IMR-90 (cell line): ENCODE measurements around the gene NAA35. TPM values are rescaled to one million over a fixed set of nuclear protein-coding genes. Genes with fewer than 3 reads are reported as not detected.

Experiments used
- ATAC-seq: fragments of 200-7000 bp; cut with Tn5 transposase; 2 replicates; pipeline ENCODE4 v1.9.1; 2020; ENCODE audit warnings: low read depth, mild to moderate bottlenecking, moderate library complexity
- BruUV-seq: library from RNA; stranded (reverse); fragments of 400-500 nt; replicated peaks from 2 replicates; lab custom pipeline; 2021; lab: Mats Ljungman, UMichigan
- CTCF ChIA-PET: fragments of 300-600 bp; formaldehyde crosslinking; extraction: SDS; loops from one replicate; lab custom pipeline; 2021; ENCODE audit warnings: antibody characterized with exemption; lab: Yijun Ruan, JAX
- POLR2A ChIA-PET: fragments of 300-600 bp; sonication (Branson Sonifier 250); formaldehyde crosslinking; loops from one replicate; lab custom pipeline; 2022; ENCODE audit warnings: antibody characterized with exemption; ENCODE audit not compliant: unreplicated experiment; lab: Charles Lee
- DNase-seq: peaks from one replicate; pipeline ENCODE4 v3.0.0; 2013
- H2AFZ ChIP-seq: replicated peaks from 2 replicates; pipeline ENCODE3; 2013; ENCODE audit warnings: low read length, mild to moderate bottlenecking; ENCODE audit not compliant: poor library complexity
- H2AK5ac ChIP-seq: 2 replicates; pipeline ENCODE4 v1.6.1; 2013; ENCODE audit warnings: low read depth, low read length, inconsistent platforms
- H2AK9ac ChIP-seq: replicated peaks from 2 replicates; pipeline ENCODE3; 2013; ENCODE audit warnings: mild to moderate bottlenecking, low read depth, low read length, moderate library complexity; ENCODE audit not compliant: poor library complexity
- H2BK120ac ChIP-seq: 2 replicates; pipeline ENCODE4 v1.6.1; 2013; ENCODE audit warnings: low read depth, low read length, inconsistent platforms
- H2BK15ac ChIP-seq: 3 replicates; pipeline ENCODE4 v1.6.1; 2013; ENCODE audit warnings: low read depth, low read length, inconsistent platforms
- H2BK20ac ChIP-seq: 2 replicates; pipeline ENCODE4 v1.6.1; 2013; ENCODE audit warnings: low read depth, mild to moderate bottlenecking, inconsistent platforms, low read length, moderate library complexity
- H2BK5ac ChIP-seq: 2 replicates; pipeline ENCODE4 v1.6.1; 2013; ENCODE audit warnings: mild to moderate bottlenecking, low read depth, low read length, inconsistent platforms; ENCODE audit not compliant: poor library complexity, severe bottlenecking
- H3K14ac ChIP-seq: replicated peaks from 2 replicates; pipeline ENCODE4 v1.6.1; 2013; ENCODE audit warnings: low read depth, low read length, inconsistent platforms
- H3K18ac ChIP-seq: 2 replicates; pipeline ENCODE4 v1.6.1; 2013; ENCODE audit warnings: low read depth, low read length, control low read depth
- H3K23ac ChIP-seq: 2 replicates; pipeline ENCODE4 v1.6.1; 2013; ENCODE audit warnings: low read depth, low read length, inconsistent platforms
- H3K27ac ChIP-seq: 2 replicates; pipeline ENCODE4 v1.5.1; 2013; ENCODE audit warnings: mild to moderate bottlenecking, control low read depth, low read length; ENCODE audit not compliant: insufficient read depth
- H3K27me3 ChIP-seq: 2 replicates; pipeline ENCODE4 v1.6.1; 2013; ENCODE audit warnings: low read length; ENCODE audit not compliant: control insufficient read depth, insufficient read depth
- H3K36me3 ChIP-seq: 2 replicates; pipeline ENCODE4 v1.6.1; 2013; ENCODE audit warnings: low read length, mixed read lengths; ENCODE audit not compliant: control insufficient read depth, insufficient read depth
- H3K4ac ChIP-seq: 2 replicates; pipeline ENCODE4 v1.6.1; 2013; ENCODE audit warnings: low read depth, low read length, inconsistent platforms
- H3K4me1 ChIP-seq: 2 replicates; pipeline ENCODE4 v1.6.1; 2013; ENCODE audit warnings: low read length, mixed read lengths; ENCODE audit not compliant: control insufficient read depth, insufficient read depth
- H3K4me2 ChIP-seq: 2 replicates; pipeline ENCODE4 v1.6.1; 2013; ENCODE audit warnings: low read depth, mild to moderate bottlenecking, control low read depth, low read length, moderate library complexity
- H3K4me3 ChIP-seq: 2 replicates; pipeline ENCODE4 v1.5.1; 2013; ENCODE audit warnings: low read depth, mild to moderate bottlenecking, control low read depth, low read length, moderate library complexity; ENCODE audit not compliant: insufficient read depth
- H3K56ac ChIP-seq: 2 replicates; pipeline ENCODE4 v1.6.1; 2013; ENCODE audit warnings: low read length, inconsistent platforms; ENCODE audit not compliant: insufficient read depth; ENCODE audit errors: extremely low read depth
- H3K79me1 ChIP-seq, 2 experiments: 2 replicates each; pipeline ENCODE4 v1.6.1; 2013; ENCODE audit warnings: low read length in 2 of 2, inconsistent platforms in 1 of 2, low read depth in 1 of 2
- H3K9ac ChIP-seq: 2 replicates; pipeline ENCODE4 v1.6.1; 2013; ENCODE audit warnings: low read depth, low read length, control low read depth
- H3K9me1 ChIP-seq: 2 replicates; pipeline ENCODE4 v1.6.1; 2013; ENCODE audit warnings: low read length, inconsistent platforms; ENCODE audit not compliant: insufficient read depth
- H3K9me3 ChIP-seq: 2 replicates; pipeline ENCODE4 v1.6.1; 2013; ENCODE audit warnings: low read length; ENCODE audit not compliant: control insufficient read depth, insufficient read depth
- H4K20me1 ChIP-seq: 2 replicates; pipeline ENCODE4 v1.6.1; 2013; ENCODE audit warnings: low read length, inconsistent platforms; ENCODE audit not compliant: insufficient read depth
- H4K5ac ChIP-seq: 2 replicates; pipeline ENCODE4 v1.6.1; 2013; ENCODE audit warnings: mild to moderate bottlenecking, low read depth, low read length, control low read depth
- H4K8ac ChIP-seq, 2 experiments: 2 replicates each; pipeline ENCODE4 v1.6.1; 2013; ENCODE audit warnings: low read depth in 2 of 2, low read length in 2 of 2, control low read depth in 1 of 2, inconsistent platforms in 1 of 2
- H4K91ac ChIP-seq: 2 replicates; pipeline ENCODE4 v1.6.1; 2013; ENCODE audit warnings: low read depth, low read length, inconsistent platforms; ENCODE audit not compliant: insufficient read depth
- BHLHE40 ChIP-seq: fragments of 150-350 bp; IDR thresholded peaks from 2 replicates; pipeline ENCODE4 v1.6.1; 2016; ENCODE audit warnings: mild to moderate bottlenecking, low read depth, low read length
- CEBPB ChIP-seq: IDR thresholded peaks from 2 replicates; pipeline ENCODE4 v1.6.1; 2012; ENCODE audit warnings: low read depth, low read length, improper control_type of control experiment
- WGBS, 2 experiments: methylation state at CpG; one replicate each; pipeline versions ENCODE4 v1.1.5 to v1.1.7; 2013; ENCODE audit warnings: missing lambda C conversion rate in 2 of 2; ENCODE audit not compliant: insufficient read length in 1 of 2; ENCODE audit errors: extremely low coverage in 2 of 2; 5-methylcytosine and 5-hydroxymethylcytosine counted together
- dilution Hi-C: fragments of 300-500 bp; cut with HindIII; formaldehyde crosslinking; loops from one replicate; pipeline ENCODE4 v1.14.3; 2018; ENCODE audit warnings: low sequenced_read_pairs; ENCODE audit not compliant: unreplicated experiment
- in situ Hi-C: fragments of 300-500 bp; cut with MboI; formaldehyde crosslinking; loops from 3 replicates; pipeline ENCODE4 v1.14.3; 2019; ENCODE audit warnings: low sequenced_read_pairs, inconsistent platforms, mixed read lengths
- intact Hi-C: fragments of 100-400 bp; cut with micrococcal nuclease; formaldehyde crosslinking; loops from 2 replicates; pipeline ENCODE4 v1.10.0; 2022
- polyA plus RNA-seq, 3 experiments: library from polyadenylated mRNA; depleted of rRNA; stranded (reverse); fragments of >200 nt; gene quantifications; 2 replicates each; pipeline ENCODE4 v1.2.3, GENCODE V29; 2012; ENCODE audit warnings: low replicate concordance in 1 of 3
- total RNA-seq: library from RNA; depleted of rRNA; stranded (reverse); fragments of >200 nt; gene quantifications from 2 replicates; pipeline ENCODE4 v1.2.3, GENCODE V29; 2012

NAA35 gene
- total and polyA plus RNA-seq, 2 of the 4 experiments (the other 2 are of a cell fraction), result 13.1 to 16.5 TPM

DNA sequence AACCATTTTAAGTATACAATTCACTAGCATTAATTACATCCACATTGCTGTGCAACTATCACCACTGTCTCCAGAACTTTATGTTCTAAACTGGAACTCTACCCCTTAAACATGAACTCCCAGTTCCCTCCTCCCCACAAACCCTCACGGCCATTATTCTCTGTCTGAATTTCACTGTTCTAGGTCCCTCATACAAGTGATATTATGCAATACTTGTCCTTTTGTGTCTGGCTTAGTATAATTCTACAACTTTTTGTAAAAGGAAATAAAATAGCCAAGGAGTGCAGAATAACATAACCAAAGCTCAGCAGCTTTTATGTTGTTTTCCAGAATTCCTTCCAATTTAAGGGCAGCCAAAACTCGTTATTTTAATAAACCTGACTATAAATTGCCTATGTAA, 53.2 kb downstream of the NAA35 start:
- dilution Hi-C loops, result no loop called here

More for the DNA sequence above, 53.2 kb downstream of the NAA35 start:
- Histone ChIP-seq H3K56ac (no peak overlapping the region), H2AK5ac (no peak overlapping the region), H3K18ac (no peak overlapping the region), H4K8ac (no peak overlapping the region), H3K4me2 (no peak overlapping the region), H2AFZ (no peak overlapping the region), H2BK5ac (no peak overlapping the region), H2AK9ac (no peak overlapping the region), H2BK20ac (no peak overlapping the region), H3K23ac (no peak overlapping the region), H2BK15ac (no peak overlapping the region), H4K5ac (no peak overlapping the region), H3K79me1 (peaks cover 8 to 10% of the 10 kb centered on the region in 2 experiments), H3K9ac (no peak overlapping the region), H3K4me3 (no peak overlapping the region), H2BK120ac (no peak overlapping the region), H3K4ac (no peak overlapping the region), H3K9me1 (peaks cover 3% of the 10 kb centered on the region; the same call in 1 of the 2 replicates), H3K4me1 (no peaks in the 10 kb centered on the region), H3K9me3 (no peaks in the 10 kb centered on the region), H3K27ac (no peak overlapping the region), H4K91ac (no peak overlapping the region), H3K14ac (no peak overlapping the region), H3K36me3 (peaks cover 13% of the 10 kb centered on the region), H4K20me1 (no peaks in the 10 kb centered on the region), H3K27me3 (no peaks in the 10 kb centered on the region)
- DNase-seq (no peak), ATAC-seq (no peak)
- no TSS peak for BruUV-seq
- in situ Hi-C loops (no loop called here), intact Hi-C loops (no loop called here)
- POLR2A ChIA-PET, result no interaction called here
- CTCF ChIA-PET, result interaction anchor here (0.6 kb wide), 1 partner anchor 12 kb away, joined by 3 read pairs; no protein-coding TSS in a partner anchor
- TF ChIP-seq BHLHE40 (no peak), CEBPB (peak; percentile 63)
- no CpG with 5 or more reads among the region's 2 CpGs for WGBS, 2 experiments
